Stimulated activated CD4-positive, alpha-beta T cell treated with anti-CD3 and anti-CD28 coated beads, Interleukin-15, amount 100 ng/mL, for 1 hour (primary cell): ENCODE data around the gene CST6.
"Not testable (repeated sequence)": the region's sequence is repeated elsewhere in the genome, so short reads cannot be mapped to it uniquely, and the experiment has no call there.

ENCODE experiments used
- DNase-seq, 2 donors: peaks; one replicate each; pipeline ENCODE4 v3.0.0-alpha.2; 2020; ENCODE audit warnings: low read depth in 1 of 2, low spot score in 1 of 2

CST6 gene

DNA sequence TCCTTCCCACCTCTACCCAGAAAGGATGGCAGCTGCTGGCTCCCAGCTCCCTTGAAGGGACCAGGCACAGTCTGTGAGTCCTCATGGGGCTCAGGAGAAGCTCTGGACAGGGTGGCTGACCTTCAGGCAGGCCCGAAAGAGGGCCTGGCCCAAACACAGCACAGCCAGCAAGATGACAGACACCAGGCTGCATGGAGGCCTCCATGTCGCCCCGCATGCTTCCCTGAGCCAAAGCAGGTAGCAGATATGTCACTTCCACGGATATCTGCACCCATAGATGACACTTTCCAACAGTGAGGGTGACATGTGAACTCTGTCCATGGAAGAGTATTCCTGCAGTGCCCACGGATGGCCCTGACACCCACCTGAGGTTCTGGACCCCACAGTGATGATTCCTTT lies 28.2 kb upstream of the CST6 start:
- DNase-seq: no peak

GRCh38 chr11:65987336-65987735 lies 24.5 kb upstream of the CST6 start:
- no peak for DNase-seq

GRCh38 chr11:65988791-65989592 lies 22.8 kb upstream of the CST6 start:
- DNase-seq: peak; percentile 60 to 79

DNA sequence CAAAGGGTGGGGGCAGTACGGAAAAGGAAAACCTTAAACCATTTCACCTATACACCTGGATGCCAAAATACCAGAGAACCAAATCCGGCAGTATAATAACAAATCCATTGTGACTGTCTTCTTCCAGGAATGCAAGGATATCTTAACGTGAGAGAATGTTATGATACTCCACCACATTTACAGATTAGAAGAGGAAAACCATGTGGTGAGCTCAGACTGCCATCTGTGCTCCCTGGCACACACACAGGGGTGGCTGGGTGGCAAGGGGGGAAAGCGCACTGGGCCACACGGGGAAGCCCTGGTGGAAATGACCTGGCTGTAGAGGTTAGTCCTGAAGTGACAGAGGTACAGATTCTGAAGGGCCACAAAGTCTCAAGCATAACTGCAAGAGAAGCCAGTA lies 19.8 kb upstream of the CST6 start:
- no peak for DNase-seq

- DNase-seq: no peak
These were observed 14.5 kb upstream of the CST6 start for GRCh38 chr11:65997286-65997685.

DNA sequence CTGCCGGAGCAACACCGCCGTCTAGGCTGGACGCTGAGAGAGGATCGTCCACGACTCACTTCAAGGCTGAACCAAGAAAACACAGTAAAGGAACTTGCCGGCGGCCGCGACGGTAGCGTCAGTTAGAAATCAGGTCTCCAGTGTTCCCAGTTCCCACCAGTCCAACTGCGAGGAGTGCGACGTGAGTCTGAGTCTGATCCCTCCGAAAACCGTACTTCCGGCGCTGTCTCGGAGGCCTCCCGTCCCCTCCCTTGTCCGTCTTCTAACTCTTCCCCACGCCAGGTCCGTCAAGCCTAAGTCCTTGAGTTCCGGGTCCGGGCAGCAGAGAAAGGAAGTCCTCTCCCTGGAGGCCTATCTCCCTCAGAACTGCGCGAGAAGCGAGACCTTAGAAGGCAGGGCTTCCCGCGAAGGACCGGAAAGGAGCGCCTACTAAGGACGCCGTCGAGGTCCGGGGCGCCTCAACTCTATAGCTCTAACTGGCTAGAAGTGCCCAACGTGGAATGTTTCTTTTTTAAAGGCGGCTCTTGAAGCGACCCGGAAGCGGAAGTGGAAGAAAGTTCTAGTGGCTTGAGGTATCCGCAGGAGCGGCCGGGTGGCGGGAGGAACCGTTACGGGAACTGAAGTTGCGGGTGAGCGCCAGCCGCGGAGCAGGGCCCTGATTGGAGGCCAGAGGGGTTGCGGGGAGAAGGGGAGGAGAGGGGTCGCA lies 9.7 kb upstream of the CST6 start, which contains the start of the genes BANF1 and EIF1AD:
TSS of gene BANF1 (plus strand) at position 562 of the 706 bp plus-strand sequence. CDS start 748 bp downstream, outside the sequence.
TSS of gene EIF1AD (minus strand) at position 216 of the 706 bp plus-strand sequence. CDS start 1,768 bp downstream, outside the sequence.
- DNase-seq: peak; percentile 78 to 83

DNA sequence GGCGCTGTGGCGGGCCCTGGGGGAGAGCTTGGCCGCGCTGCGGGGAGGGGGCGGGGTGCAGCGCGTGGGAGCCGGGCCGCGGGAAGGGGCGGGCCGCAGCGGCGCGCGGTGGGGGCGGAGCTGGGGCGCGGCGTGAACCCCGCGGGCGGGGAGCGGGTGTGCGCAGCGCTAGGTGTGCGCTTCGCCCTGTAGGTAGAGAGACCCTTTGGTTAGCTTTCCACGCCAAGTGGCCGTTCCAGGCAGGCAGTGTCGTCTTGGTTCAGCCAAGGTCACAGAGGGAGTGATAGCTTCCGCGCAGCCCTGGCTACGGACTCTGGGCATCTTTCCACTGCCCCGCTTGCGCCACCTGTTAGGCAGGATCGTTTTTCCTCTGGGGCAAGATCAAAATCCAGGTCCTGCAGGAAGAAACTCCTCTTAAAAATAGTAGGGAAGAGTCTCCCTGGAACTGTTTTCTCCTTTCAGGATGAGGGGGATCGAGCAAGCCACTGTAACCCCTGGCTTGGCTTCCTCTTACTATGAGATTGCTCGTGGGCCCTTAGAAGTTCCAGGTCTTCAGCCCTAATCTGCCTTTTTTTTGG lies 9.1 kb upstream of the CST6 start:
- DNase-seq: peak in 1 of 2 donors; percentile 59

- no peak for DNase-seq
These were observed 8.5 kb upstream of the CST6 start for GRCh38 chr11:66003291-66003690.

GRCh38 chr11:66004186-66004585 lies 7.6 kb upstream of the CST6 start:
- no peak for DNase-seq

DNA sequence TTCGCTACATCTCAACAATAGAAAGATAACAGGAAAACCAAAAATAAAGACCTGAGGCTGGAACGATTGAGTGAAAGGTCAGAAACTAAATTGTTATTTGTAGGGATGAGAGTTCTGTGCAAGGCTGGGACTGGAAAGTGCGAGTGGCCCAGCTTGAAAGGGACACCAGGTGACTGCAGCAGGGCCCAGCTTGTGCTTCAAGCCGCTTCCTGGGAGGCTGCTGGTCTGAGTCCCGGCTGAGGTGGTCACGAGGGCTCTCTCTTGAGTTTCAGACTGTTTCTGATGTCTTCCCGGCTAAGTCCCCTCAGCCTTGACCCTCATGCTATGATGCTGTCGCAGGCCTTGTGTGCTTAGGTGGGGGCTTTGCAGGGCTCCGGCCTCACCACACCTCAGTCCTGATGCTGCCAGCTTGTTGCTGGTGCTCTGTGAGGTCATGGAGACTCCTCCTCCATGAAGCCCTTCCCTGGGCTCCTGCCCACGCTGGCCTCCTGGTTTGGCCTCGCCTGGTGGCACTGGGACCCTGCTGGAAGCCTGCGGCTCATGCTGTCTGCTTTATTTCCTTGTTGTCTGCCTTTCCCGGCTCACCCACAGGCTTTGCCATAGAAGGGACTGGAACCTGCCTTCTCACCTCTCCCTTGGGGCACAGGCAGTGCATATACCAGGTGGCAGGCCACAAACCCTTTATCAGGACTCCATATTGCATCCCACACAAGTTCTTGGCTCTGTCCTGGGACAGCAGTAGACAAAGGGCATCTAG lies 5.5 kb upstream of the CST6 start:
- no peak for DNase-seq

DNA sequence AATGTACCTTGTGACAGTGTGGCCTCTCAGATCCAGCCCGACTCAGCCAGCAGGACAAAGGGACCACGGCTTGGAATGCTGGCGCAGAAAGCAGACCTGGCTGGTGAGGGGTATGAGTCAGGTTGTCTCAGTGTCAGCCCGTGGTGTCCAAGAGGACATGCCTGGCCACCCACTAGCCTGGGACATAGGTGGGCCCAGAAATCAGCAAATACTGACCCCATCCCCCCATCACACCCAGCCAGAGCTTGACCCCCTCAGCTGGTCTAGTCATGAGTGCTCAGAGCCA lies 5.0 kb upstream of the CST6 start:
- DNase-seq: no peak

DNA sequence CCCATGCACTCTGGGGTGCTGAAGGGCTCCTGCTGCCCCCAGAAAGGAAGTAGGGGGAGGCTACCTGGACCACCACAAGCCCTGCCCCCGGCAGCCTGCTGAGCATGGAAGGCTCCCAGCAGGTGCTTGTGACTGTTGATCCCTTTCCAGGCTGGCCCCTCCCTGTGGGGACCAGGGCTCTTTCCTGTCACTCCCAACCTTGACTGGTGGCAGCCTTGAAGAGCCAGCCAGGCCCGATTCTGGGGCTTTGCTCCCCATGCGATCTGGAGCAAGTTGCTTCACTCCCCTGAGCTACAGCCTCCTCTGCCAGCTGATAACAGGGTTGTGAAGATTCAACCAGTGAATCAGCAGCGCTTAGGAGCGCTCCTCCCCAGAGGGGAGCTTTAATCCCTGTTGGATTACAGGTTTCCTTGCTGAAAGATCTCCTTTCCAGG lies 4.6 kb upstream of the CST6 start:
- DNase-seq: no peak

DNA sequence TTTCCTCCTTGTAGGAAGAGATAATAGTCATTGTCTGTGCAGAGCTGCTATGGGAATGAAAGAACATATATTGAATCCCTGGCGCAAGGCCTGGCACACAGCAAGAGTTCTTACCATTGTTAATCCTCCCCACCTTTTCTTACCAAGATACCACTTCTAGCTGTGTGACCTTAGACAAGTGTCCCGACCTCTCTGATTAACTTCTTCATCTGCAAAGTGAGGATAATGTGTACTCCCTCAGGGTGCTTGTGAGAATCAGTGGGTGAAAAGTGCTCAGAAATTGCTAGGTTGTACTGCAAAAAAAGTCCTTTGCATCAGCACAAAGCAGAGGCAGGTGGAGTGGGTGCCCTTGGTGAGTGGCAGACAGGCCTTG lies 3.7 kb upstream of the CST6 start:
- no peak for DNase-seq

- no peak for DNase-seq
These were observed 3.2 kb upstream of the CST6 start for GRCh38 chr11:66008468-66009101.

DNA sequence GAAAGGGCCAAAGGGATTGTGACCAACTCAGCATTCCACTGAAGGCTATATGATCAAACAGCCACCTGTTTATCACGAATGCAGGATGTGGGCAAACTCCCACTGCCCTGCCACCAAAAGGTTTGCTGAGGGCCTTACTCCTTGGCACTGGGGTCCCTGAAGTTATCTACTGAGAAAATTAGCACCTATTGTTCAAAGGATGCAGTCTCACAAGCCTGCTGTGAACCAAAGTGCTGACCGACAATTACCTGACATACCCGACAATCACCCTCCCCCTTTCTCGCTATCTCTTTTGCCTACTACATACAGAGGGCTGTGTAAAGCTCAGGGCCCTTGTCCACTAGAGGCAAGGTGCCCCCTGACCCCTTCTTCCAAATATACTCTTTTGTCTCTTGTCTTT lies 1.8 kb upstream of the CST6 start:
- not testable (repeated sequence) for DNase-seq

- DNase-seq: no peak
These were observed 496 bp upstream of the CST6 start for GRCh38 chr11:66011239-66011784.

DNA sequence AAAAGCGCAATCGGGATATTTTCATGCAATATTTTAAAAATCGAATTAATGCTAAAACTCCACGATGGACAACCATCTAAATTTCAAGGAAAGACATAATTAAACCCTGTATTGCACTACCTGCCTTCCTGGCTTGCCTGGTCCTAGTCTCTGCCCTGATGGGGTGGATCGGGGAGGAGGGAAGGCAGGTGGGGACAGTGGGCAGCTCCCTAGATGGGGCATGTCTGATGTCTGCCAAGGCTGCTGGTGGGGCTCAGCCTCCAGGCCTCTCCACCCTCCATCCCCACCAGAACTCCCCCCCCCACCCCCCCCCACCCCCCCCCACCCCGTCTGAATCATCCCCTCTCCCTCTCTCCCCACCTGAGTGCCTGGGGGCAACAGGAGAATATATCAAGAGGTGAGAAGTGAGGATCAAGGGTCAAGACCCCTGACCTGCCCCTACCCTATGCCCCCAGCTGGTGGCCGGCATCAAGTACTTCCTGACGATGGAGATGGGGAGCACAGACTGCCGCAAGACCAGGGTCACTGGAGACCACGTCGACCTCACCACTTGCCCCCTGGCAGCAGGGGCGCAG lies 650 bp downstream of the CST6 start:
- no peak for DNase-seq

- DNase-seq: no peak
These were observed 1.3 kb downstream of the CST6 start for GRCh38 chr11:66012946-66013761.

DNA sequence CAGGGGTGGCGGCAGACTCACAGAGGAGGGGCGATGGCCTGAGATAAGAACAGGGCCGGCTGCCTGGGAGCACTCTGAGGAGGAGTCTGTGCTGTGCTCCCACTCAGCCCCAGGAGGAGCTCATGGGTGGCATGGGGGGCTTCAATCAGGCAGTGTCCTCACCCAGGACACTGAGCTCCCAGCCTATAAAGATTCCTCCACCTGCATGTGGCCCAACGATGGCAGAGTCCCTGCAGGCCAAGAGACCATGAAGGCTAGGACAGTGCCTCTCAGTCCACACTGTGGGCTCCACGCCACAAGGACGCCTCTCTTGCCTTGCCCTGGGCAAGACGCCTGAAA lies 1.9 kb downstream of the CST6 start:
- no peak for DNase-seq
